ENCODE measurements around the gene CRMP1.

DNA sequence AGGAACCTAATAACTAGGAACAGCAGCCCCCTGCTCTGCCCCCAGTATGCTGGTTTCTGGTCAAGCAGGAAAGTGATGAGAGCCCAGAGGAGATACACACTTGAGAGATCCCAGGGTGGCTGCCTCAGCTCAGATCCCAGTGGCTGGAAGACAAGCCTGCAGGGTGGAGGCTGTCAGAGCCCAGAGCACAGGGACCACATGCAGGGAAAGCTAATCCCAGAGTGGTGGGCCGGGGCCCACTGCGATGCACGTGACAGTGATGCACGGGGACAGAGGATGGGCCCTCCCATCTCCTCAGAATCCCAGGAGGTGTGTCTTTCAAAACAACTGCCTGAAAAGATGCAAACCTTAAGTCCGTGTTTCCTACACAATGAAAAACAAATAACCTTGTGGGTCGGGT is 29.1 kb upstream of the CRMP1 start:
- TF ChIP-seq, protein P1, sequence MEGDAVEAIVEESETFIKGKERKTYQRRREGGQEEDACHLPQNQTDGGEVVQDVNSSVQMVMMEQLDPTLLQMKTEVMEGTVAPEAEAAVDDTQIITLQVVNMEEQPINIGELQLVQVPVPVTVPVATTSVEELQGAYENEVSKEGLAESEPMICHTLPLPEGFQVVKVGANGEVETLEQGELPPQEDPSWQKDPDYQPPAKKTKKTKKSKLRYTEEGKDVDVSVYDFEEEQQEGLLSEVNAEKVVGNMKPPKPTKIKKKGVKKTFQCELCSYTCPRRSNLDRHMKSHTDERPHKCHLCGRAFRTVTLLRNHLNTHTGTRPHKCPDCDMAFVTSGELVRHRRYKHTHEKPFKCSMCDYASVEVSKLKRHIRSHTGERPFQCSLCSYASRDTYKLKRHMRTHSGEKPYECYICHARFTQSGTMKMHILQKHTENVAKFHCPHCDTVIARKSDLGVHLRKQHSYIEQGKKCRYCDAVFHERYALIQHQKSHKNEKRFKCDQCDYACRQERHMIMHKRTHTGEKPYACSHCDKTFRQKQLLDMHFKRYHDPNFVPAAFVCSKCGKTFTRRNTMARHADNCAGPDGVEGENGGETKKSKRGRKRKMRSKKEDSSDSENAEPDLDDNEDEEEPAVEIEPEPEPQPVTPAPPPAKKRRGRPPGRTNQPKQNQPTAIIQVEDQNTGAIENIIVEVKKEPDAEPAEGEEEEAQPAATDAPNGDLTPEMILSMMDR (IDR thresholded peaks at IDR 0.05; ENCODE audit: insufficient read depth, low read depth, low read length) = no peak
- TF ChIP-seq EZH2 (IDR thresholded peaks at IDR 0.05; ENCODE audit: insufficient read depth, low read length) = no peak
